HG03469 (cell line): ENCODE measurements around the gene NXF1.

Source experiments
- ATAC-seq: cut with Tn5 transposase; IDR thresholded peaks from one replicate; pipeline ENCODE4 v1.9.1; 2021; ENCODE audit warnings: mild to moderate bottlenecking, moderate library complexity, moderate number of reproducible peaks; ENCODE audit not compliant: unreplicated experiment

The NXF1 gene

GRCh38 chr11:62747475-62748160 is 57.6 kb downstream of the NXF1 start:
- ATAC-seq = no peak
